HCT116 (cell line): ENCODE data around the gene SIL1. TPM values are rescaled to one million over a fixed set of nuclear protein-coding genes. Genes with fewer than 3 reads are reported as not detected.

Experiments
- ATAC-seq: fragments of 200-7000 bp; cut with Tn5 transposase; 2 replicates; pipeline ENCODE4 v1.9.1; 2020; ENCODE audit warnings: mild to moderate bottlenecking, moderate library complexity
- BruUV-seq: library from RNA; stranded (reverse); fragments of 400-500 nt; replicated peaks from 2 replicates; lab custom pipeline; 2021; lab: Mats Ljungman, UMichigan
- CTCF ChIA-PET: fragments of 300-600 bp; sonication (Branson Sonifier 250); formaldehyde crosslinking; loops from one replicate; lab custom pipeline; 2021; ENCODE audit warnings: antibody characterized with exemption; lab: Charles Lee
- POLR2A ChIA-PET: fragments of 300-600, 350-600 bp; sonication (Branson Sonifier 250); formaldehyde crosslinking; loops from one replicate; lab custom pipeline; 2021; ENCODE audit warnings: antibody characterized with exemption; lab: Charles Lee
- RAD21 ChIA-PET, 2 experiments: fragments of 300-600 bp; sonication (Branson Sonifier 250); formaldehyde crosslinking; loops; one replicate each; lab custom pipeline; 2023; ENCODE audit warnings: low total read pairs in 2 of 2; ENCODE audit not compliant: uncharacterized antibody in 2 of 2, unreplicated experiment in 2 of 2, low non-redundant PET in 1 of 2; lab: Charles Lee
- DNase-seq: peaks from one replicate; pipeline ENCODE4 v3.0.0-alpha.2; 2010; ENCODE audit warnings: low read depth, low spot score
- H2AFZ ChIP-seq: fragments of 200-600 bp; shearing (Covaris generic), sonication (generic); 2 replicates; pipeline ENCODE4 v1.6.1; 2017; ENCODE audit warnings: low read depth, mixed run types, mixed read lengths, antibody characterized with exemption, low read length; ENCODE audit not compliant: poor library complexity, severe bottlenecking
- H3K27ac ChIP-seq: 2 replicates; pipeline ENCODE4 v1.5.1; 2012; ENCODE audit warnings: low read depth, low read length
- H3K27me3 ChIP-seq: fragments of 200-600 bp; sonication (generic); 2 replicates; pipeline ENCODE4 v1.6.1; 2016; ENCODE audit warnings: mixed run types, low read length, mixed read lengths; ENCODE audit not compliant: insufficient read depth
- H3K36me3 ChIP-seq, 2 experiments: fragments of 200-500 bp in 1 of 2; fragments of 200-600 bp in 1 of 2; sonication (Bioruptor generic) in 1 of 2; sonication (generic) in 1 of 2; 2 replicates each; pipeline versions ENCODE4 v1.5.1 to v1.6.1; 2014 to 2016; ENCODE audit warnings: low read length in 2 of 2, inconsistent platforms in 1 of 2, mixed read lengths in 1 of 2, mixed run types in 1 of 2; ENCODE audit not compliant: insufficient read depth in 2 of 2, control insufficient read depth in 1 of 2
- H3K4me1 ChIP-seq, 2 experiments: fragments of 200-600 bp in 1 of 2; sonication (generic) in 1 of 2; 2 replicates each; pipeline versions ENCODE4 v1.5.1 to v1.6.1; 2012 to 2017; ENCODE audit warnings: low read length in 2 of 2, inconsistent platforms in 1 of 2, mild to moderate bottlenecking in 1 of 2, mixed read lengths in 1 of 2, mixed run types in 1 of 2, moderate library complexity in 1 of 2; ENCODE audit not compliant: insufficient read depth in 2 of 2, control insufficient read depth in 1 of 2
- H3K4me2 ChIP-seq: fragments of 200-600 bp; sonication (generic); 2 replicates; pipeline ENCODE4 v1.6.1; 2017; ENCODE audit warnings: mixed run types, low read length, mixed read lengths
- H3K4me3 ChIP-seq, 2 experiments: fragments of 200-600 bp in 1 of 2; sonication (generic) in 1 of 2; replicated peaks in 1 of 2; 2 replicates each; pipeline ENCODE4 v1.5.1; 2011 to 2016; ENCODE audit warnings: low read length in 2 of 2, control low read depth in 1 of 2, low read depth in 1 of 2, mild to moderate bottlenecking in 1 of 2, mixed read lengths in 1 of 2, mixed run types in 1 of 2
- H3K79me2 ChIP-seq: fragments of 200-600 bp; sonication (generic); 2 replicates; pipeline ENCODE4 v1.6.1; 2017; ENCODE audit warnings: mild to moderate bottlenecking, mixed run types, low read length, moderate library complexity, mixed read lengths; ENCODE audit not compliant: insufficient read depth
- H3K9ac ChIP-seq: fragments of 200-600 bp; sonication (generic); 2 replicates; pipeline ENCODE4 v1.6.1; 2016; ENCODE audit warnings: low read length, mixed read lengths
- H3K9me2 ChIP-seq: fragments of 200-600 bp; sonication (generic), shearing (Covaris generic); 2 replicates; pipeline ENCODE4 v1.6.1; 2017; ENCODE audit warnings: mixed run types, mild to moderate bottlenecking, moderate library complexity; ENCODE audit not compliant: insufficient read depth
- H3K9me3 ChIP-seq, 2 experiments: fragments of 200-500 bp in 1 of 2; fragments of 200-600 bp in 1 of 2; sonication (Bioruptor generic) in 1 of 2; sonication (generic) in 1 of 2; 2 replicates each; pipeline ENCODE4 v1.6.1; 2014 to 2017; ENCODE audit warnings: low read length in 2 of 2, mixed read lengths in 2 of 2, inconsistent platforms in 1 of 2, low read depth in 1 of 2, mild to moderate bottlenecking in 1 of 2, mixed run types in 1 of 2, moderate library complexity in 1 of 2; ENCODE audit not compliant: control insufficient read depth in 1 of 2, insufficient read depth in 1 of 2
- H4K20me1 ChIP-seq: fragments of 200-600 bp; sonication (generic), shearing (Covaris generic); 2 replicates; pipeline ENCODE4 v1.6.1; 2017; ENCODE audit warnings: mixed run types, mild to moderate bottlenecking, moderate library complexity; ENCODE audit not compliant: insufficient read depth
- ATF3 ChIP-seq: IDR thresholded peaks from 2 replicates; pipeline ENCODE4 v1.6.1; 2012
- CEBPB ChIP-seq: IDR thresholded peaks from 2 replicates; pipeline ENCODE4 v1.6.1; 2012; ENCODE audit warnings: low read depth
- CTCF ChIP-seq, 3 experiments: fragments of 200-600 bp in 1 of 3; sonication (generic) in 1 of 3; IDR thresholded peaks in 2 of 3; conservative IDR thresholded peaks in 1 of 3; 2 replicates each; pipeline ENCODE4 v1.5.1; 2012 to 2017; ENCODE audit warnings: low read depth in 2 of 3, low read length in 2 of 3, antibody characterized with exemption in 1 of 3, borderline replicate concordance in 1 of 3, control low read depth in 1 of 3, mild to moderate bottlenecking in 1 of 3, mixed read lengths in 1 of 3, mixed run types in 1 of 3, moderate library complexity in 1 of 3; ENCODE audit not compliant: insufficient read depth in 1 of 3
- ELF1 ChIP-seq: IDR thresholded peaks from 2 replicates; pipeline ENCODE4 v1.6.1; 2012; ENCODE audit warnings: low read depth, borderline replicate concordance
- EZH2 ChIP-seq: fragments of 200-600 bp; sonication (generic); IDR thresholded peaks from 2 replicates; pipeline ENCODE4 v1.6.1; 2017; ENCODE audit warnings: antibody characterized with exemption, mixed run types
- FOSL1 ChIP-seq: IDR thresholded peaks from 2 replicates; pipeline ENCODE4 v1.6.1; 2012; ENCODE audit warnings: low read depth
- JUND ChIP-seq: IDR thresholded peaks from 2 replicates; pipeline ENCODE4 v1.6.1; 2012
- MAX ChIP-seq: IDR thresholded peaks from 2 replicates; pipeline ENCODE4 v1.6.1; 2012
- POLR2A ChIP-seq: IDR thresholded peaks from 2 replicates; pipeline ENCODE4 v1.7.0; 2011; ENCODE audit warnings: borderline replicate concordance; ENCODE audit not compliant: insufficient read depth, insufficient read length; ENCODE audit errors: extremely low read depth
- POLR2AphosphoS5 ChIP-seq: IDR thresholded peaks from 2 replicates; pipeline ENCODE4 v1.6.1; 2011; ENCODE audit warnings: mild to moderate bottlenecking, low read depth, low read length, moderate library complexity
- REST ChIP-seq: IDR thresholded peaks from 2 replicates; pipeline ENCODE4 v1.6.1; 2012; ENCODE audit warnings: low read depth
- SIN3A ChIP-seq: IDR thresholded peaks from 2 replicates; pipeline ENCODE4 v1.6.1; 2012; ENCODE audit warnings: low read depth
- SP1 ChIP-seq: IDR thresholded peaks from 2 replicates; pipeline ENCODE4 v1.6.1; 2012; ENCODE audit warnings: low read depth
- SRF ChIP-seq: IDR thresholded peaks from 2 replicates; pipeline ENCODE4 v1.6.1; 2012; ENCODE audit warnings: low read depth
- YY1 ChIP-seq: IDR thresholded peaks from 2 replicates; pipeline ENCODE4 v1.6.1; 2011; ENCODE audit warnings: low read length, low read depth, moderate library complexity, mild to moderate bottlenecking; ENCODE audit not compliant: insufficient replicate concordance; ENCODE audit errors: extremely low read depth
- ZFX ChIP-seq: fragments of 450-650 bp; IDR thresholded peaks from 2 replicates; pipeline ENCODE4 v1.6.1; 2017
- ZNF274 ChIP-seq: fragments of 200-500 bp; sonication (Bioruptor generic); IDR thresholded peaks from 2 replicates; pipeline ENCODE4 v1.6.1; 2014; ENCODE audit warnings: mild to moderate bottlenecking, low read depth, low read length, inconsistent platforms
- intact Hi-C: fragments of 100-400 bp; cut with micrococcal nuclease; formaldehyde crosslinking; loops from 2 replicates; pipeline ENCODE4 v1.10.0; 2022
- total RNA-seq: library from RNA; stranded (reverse); gene quantifications from one replicate; pipeline ENCODE4 v1.2.1, GENCODE V29; 2021; ENCODE audit not compliant: unreplicated experiment

The SIL1 gene
- total RNA-seq, 1 experiment from 2014 or later, result 34.0 TPM

GRCh38 chr5:139155333-139155732 is 42.8 kb downstream of the SIL1 start:
- Histone ChIP-seq H3K36me3 (no peaks in the 10 kb centered on the region), H3K4me1 (no peaks in the 10 kb centered on the region)
- intact Hi-C loops, result no loop called here
- POLR2A ChIA-PET, result no interaction called here
- no peak for DNase-seq
- TF ChIP-seq JUND, result no peak
- TF ChIP-seq ATF3, result no peak
- TF ChIP-seq POLR2AphosphoS5, result no peak
- TF ChIP-seq SIN3A, result no peak
- TF ChIP-seq CTCF (IDR thresholded peaks at IDR 0.05 in 2 of 3, conservative IDR thresholded peaks at IDR 0.05 in 1 of 3; ENCODE audit: borderline replicate concordance in 1 of 3, insufficient read depth in 1 of 3, low read depth in 2 of 3, low read length in 2 of 3), result no peak
- no peak for TF ChIP-seq FOSL1
- TF ChIP-seq, all 23 proteins: peak for 0
- Histone ChIP-seq H3K79me2 (no peaks in the 10 kb centered on the region), H3K4me2 (no peak overlapping the region), H3K4me3 (no peak overlapping the region), H4K20me1 (0 out of 2 replicates have a peak, but pooled peaks cover 4% of the 10 kb centered on the region), H3K27me3 (no peaks in the 10 kb centered on the region), H2AFZ (no peak overlapping the region), H3K27ac (no peak overlapping the region), H3K9me2 (no peaks in the 10 kb centered on the region), H3K9ac (no peak overlapping the region), H3K9me3 (no peaks in the 10 kb centered on the region)
- RAD21 ChIA-PET, result no interaction called here
- ATAC-seq, result no peak
- CTCF ChIA-PET, result no interaction called here
- BruUV-seq, result no TSS peak

GRCh38 chr5:139151902-139152301 is 46.3 kb downstream of the SIL1 start:
- H3K9me3 ChIP-seq, result no peaks in the 10 kb centered on the region
- H3K36me3 ChIP-seq, result no peaks in the 10 kb centered on the region
- H3K79me2 ChIP-seq, result no peaks in the 10 kb centered on the region
- no peak overlapping the region for H3K4me2 ChIP-seq
- POLR2A ChIA-PET, result no interaction called here
- no TSS peak for BruUV-seq
- intact Hi-C loops, result no loop called here
- RAD21 ChIA-PET, result no interaction called here
- no peaks in the 10 kb centered on the region for H4K20me1 ChIP-seq
- DNase-seq (no peak), ATAC-seq (no peak)
- no peak overlapping the region for H2AFZ ChIP-seq
- no peak overlapping the region for H3K4me3 ChIP-seq
- peaks cover 3% of the 10 kb centered on the region in 2 experiments; a peak in 3 of 4 replicates for H3K4me1 ChIP-seq
- no peak overlapping the region for H3K9ac ChIP-seq
- no peaks in the 10 kb centered on the region for H3K9me2 ChIP-seq
- CTCF ChIA-PET, result no interaction called here
- no peaks in the 10 kb centered on the region for H3K27me3 ChIP-seq
- no peak overlapping the region for H3K27ac ChIP-seq
- no peak for TF ChIP-seq YY1
- no peak for TF ChIP-seq EZH2
- no peak for TF ChIP-seq REST
- no peak for TF ChIP-seq MAX
- TF ChIP-seq ZNF274, result no peak
- no peak for TF ChIP-seq SP1
- no peak for TF ChIP-seq ZFX
- no peak for TF ChIP-seq POLR2A
- no peak for TF ChIP-seq SIN3A
- no peak for TF ChIP-seq ELF1
- no peak for TF ChIP-seq CEBPB
- no peak for TF ChIP-seq SRF
